HEK293 (cell line): Measurements from ENCODE around the gene DBN1.

Experiments
- BCL11A ChIP-seq: fragments of 450-650 bp; formaldehyde crosslinking; IDR thresholded peaks from 2 replicates; pipeline ENCODE4 v1.5.1; 2016; ENCODE audit warnings: low read depth, missing biosample characterization, missing genetic modification characterization
- KLF10 ChIP-seq: fragments of 450-650 bp; IDR thresholded peaks from 2 replicates; pipeline ENCODE4 v1.5.1; 2018; ENCODE audit warnings: missing biosample characterization, mild to moderate bottlenecking, missing genetic modification characterization
- MZF1 ChIP-seq: fragments of 450-650 bp; formaldehyde crosslinking; IDR thresholded peaks from 2 replicates; pipeline ENCODE4 v1.5.1; 2017; ENCODE audit warnings: missing biosample characterization, missing genetic modification characterization, borderline replicate concordance
- RBAK ChIP-seq: fragments of 450-650 bp; formaldehyde crosslinking; IDR thresholded peaks from 2 replicates; pipeline ENCODE4 v1.5.1; 2016; ENCODE audit warnings: missing biosample characterization, missing genetic modification characterization
- SCRT1 ChIP-seq: fragments of 450-650 bp; formaldehyde crosslinking; IDR thresholded peaks from 2 replicates; pipeline ENCODE4 v1.5.1; 2016; ENCODE audit warnings: missing biosample characterization, missing genetic modification characterization, borderline replicate concordance
- TRIM28 ChIP-seq: IDR thresholded peaks from 2 replicates; pipeline ENCODE4 v1.6.1; 2011; ENCODE audit warnings: low read length, control low read depth, borderline replicate concordance
- TSHZ1 ChIP-seq: fragments of 450-650 bp; formaldehyde crosslinking; IDR thresholded peaks from 2 replicates; pipeline ENCODE4 v1.5.1; 2016; ENCODE audit warnings: missing biosample characterization, missing genetic modification characterization, borderline replicate concordance
- ZBTB11 ChIP-seq: fragments of 450-650 bp; formaldehyde crosslinking; conservative IDR thresholded peaks from 2 replicates; pipeline ENCODE4 v1.5.1; 2016; ENCODE audit warnings: low read depth, missing biosample characterization, missing genetic modification characterization
- ZNF23 ChIP-seq: fragments of 450-650 bp; formaldehyde crosslinking; IDR thresholded peaks from 2 replicates; pipeline ENCODE4 v1.5.1; 2016; ENCODE audit warnings: missing biosample characterization, missing genetic modification characterization, borderline replicate concordance
- ZNF274 ChIP-seq, 2 experiments: fragments of 200-500 bp in 1 of 2; fragments of 450-650 bp in 1 of 2; sonication (Bioruptor generic) in 1 of 2; formaldehyde crosslinking in 1 of 2; IDR thresholded peaks; 2 replicates each; pipeline versions ENCODE4 v1.5.1 to v1.6.1; 2014 to 2016; ENCODE audit warnings: borderline replicate concordance in 1 of 2, inconsistent platforms in 1 of 2, low read length in 1 of 2, missing biosample characterization in 1 of 2, missing genetic modification characterization in 1 of 2
- ZNF560 ChIP-seq: fragments of 450-650 bp; formaldehyde crosslinking; IDR thresholded peaks from 2 replicates; pipeline ENCODE4 v1.5.1; 2017; ENCODE audit warnings: missing biosample characterization, missing genetic modification characterization, borderline replicate concordance
- ZNF639 ChIP-seq: fragments of 450-650 bp; formaldehyde crosslinking; IDR thresholded peaks from 2 replicates; pipeline ENCODE4 v1.5.1; 2016; ENCODE audit warnings: missing biosample characterization, missing genetic modification characterization
- TF ChIP-seq, protein P1 (sequence below): fragments of 450-650 bp; formaldehyde crosslinking; IDR thresholded peaks from 2 replicates; pipeline ENCODE4 v1.5.1; 2016; ENCODE audit warnings: missing biosample characterization, missing genetic modification characterization
- TF ChIP-seq, protein P2 (sequence below): fragments of 450-650 bp; formaldehyde crosslinking; conservative IDR thresholded peaks from 2 replicates; pipeline ENCODE4 v1.5.1; 2016; ENCODE audit warnings: low read depth, missing biosample characterization, missing genetic modification characterization

DNA sequence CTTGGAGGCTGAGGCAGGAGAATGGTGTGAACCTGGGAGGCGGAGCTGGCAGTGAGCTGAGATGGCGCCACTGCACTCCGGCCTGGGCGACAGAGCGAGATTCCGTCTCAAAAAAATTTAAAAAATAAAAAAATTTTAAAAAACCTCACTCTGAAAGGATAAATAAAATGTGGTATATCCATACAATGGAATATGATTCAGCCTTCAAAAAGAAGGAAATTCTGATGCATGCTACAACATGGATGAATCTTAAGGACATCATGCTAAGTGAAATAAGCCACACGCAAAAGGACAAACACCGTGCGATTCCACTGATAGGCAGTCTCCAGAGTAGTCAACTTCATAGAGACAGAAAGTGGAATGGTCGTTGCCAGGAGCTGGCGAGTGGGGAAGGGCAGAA lies 8.4 kb downstream of the DBN1 start:
- TF ChIP-seq MZF1 (no peak), RBAK (tag by site-specific recombination) (no peak), ZNF274 (IDR thresholded peaks at IDR 0.05; ENCODE audit: low read length) (no peak), ZNF274 (tag by site-specific recombination; IDR thresholded peaks at IDR 0.05; ENCODE audit: borderline replicate concordance) (no peak), ZNF23 (tag by site-specific recombination) (no peak), ZNF639 (tag by site-specific recombination) (no peak), ZBTB11 (tag by site-specific recombination) (no peak), ZNF560 (tag by site-specific recombination) (no peak), KLF10 (tag by site-specific recombination) (no peak), TRIM28 (no peak), SCRT1 (tag by site-specific recombination) (no peak), BCL11A (tag by site-specific recombination) (no peak), TSHZ1 (tag by site-specific recombination) (no peak)
- TF ChIP-seq, protein P1, sequence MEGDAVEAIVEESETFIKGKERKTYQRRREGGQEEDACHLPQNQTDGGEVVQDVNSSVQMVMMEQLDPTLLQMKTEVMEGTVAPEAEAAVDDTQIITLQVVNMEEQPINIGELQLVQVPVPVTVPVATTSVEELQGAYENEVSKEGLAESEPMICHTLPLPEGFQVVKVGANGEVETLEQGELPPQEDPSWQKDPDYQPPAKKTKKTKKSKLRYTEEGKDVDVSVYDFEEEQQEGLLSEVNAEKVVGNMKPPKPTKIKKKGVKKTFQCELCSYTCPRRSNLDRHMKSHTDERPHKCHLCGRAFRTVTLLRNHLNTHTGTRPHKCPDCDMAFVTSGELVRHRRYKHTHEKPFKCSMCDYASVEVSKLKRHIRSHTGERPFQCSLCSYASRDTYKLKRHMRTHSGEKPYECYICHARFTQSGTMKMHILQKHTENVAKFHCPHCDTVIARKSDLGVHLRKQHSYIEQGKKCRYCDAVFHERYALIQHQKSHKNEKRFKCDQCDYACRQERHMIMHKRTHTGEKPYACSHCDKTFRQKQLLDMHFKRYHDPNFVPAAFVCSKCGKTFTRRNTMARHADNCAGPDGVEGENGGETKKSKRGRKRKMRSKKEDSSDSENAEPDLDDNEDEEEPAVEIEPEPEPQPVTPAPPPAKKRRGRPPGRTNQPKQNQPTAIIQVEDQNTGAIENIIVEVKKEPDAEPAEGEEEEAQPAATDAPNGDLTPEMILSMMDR = no peak
- TF ChIP-seq, protein P2, sequence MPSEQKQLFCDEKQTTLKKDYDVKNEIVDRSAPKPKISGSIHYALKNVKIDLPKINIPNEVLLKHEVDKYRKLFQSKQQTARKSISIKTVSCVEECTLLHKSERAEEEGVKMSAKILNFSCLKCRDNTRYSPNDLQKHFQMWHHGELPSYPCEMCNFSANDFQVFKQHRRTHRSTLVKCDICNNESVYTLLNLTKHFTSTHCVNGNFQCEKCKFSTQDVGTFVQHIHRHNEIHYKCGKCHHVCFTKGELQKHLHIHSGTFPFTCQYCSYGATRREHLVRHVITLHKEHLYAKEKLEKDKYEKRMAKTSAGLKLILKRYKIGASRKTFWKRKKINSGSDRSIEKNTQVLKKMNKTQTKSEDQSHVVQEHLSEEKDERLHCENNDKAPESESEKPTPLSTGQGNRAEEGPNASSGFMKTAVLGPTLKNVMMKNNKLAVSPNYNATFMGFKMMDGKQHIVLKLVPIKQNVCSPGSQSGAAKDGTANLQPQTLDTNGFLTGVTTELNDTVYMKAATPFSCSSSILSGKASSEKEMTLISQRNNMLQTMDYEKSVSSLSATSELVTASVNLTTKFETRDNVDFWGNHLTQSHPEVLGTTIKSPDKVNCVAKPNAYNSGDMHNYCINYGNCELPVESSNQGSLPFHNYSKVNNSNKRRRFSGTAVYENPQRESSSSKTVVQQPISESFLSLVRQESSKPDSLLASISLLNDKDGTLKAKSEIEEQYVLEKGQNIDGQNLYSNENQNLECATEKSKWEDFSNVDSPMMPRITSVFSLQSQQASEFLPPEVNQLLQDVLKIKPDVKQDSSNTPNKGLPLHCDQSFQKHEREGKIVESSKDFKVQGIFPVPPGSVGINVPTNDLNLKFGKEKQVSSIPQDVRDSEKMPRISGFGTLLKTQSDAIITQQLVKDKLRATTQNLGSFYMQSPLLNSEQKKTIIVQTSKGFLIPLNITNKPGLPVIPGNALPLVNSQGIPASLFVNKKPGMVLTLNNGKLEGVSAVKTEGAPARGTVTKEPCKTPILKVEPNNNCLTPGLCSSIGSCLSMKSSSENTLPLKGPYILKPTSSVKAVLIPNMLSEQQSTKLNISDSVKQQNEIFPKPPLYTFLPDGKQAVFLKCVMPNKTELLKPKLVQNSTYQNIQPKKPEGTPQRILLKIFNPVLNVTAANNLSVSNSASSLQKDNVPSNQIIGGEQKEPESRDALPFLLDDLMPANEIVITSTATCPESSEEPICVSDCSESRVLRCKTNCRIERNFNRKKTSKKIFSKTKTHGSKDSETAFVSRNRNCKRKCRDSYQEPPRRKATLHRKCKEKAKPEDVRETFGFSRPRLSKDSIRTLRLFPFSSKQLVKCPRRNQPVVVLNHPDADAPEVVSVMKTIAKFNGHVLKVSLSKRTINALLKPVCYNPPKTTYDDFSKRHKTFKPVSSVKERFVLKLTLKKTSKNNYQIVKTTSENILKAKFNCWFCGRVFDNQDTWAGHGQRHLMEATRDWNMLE = no peak
